Measurements from ENCODE around the gene TRIM2.
"Not testable (repeated sequence)": the region's sequence is repeated elsewhere in the genome, so short reads cannot be mapped to it uniquely, and the experiment has no call there.

The TRIM2 gene

DNA sequence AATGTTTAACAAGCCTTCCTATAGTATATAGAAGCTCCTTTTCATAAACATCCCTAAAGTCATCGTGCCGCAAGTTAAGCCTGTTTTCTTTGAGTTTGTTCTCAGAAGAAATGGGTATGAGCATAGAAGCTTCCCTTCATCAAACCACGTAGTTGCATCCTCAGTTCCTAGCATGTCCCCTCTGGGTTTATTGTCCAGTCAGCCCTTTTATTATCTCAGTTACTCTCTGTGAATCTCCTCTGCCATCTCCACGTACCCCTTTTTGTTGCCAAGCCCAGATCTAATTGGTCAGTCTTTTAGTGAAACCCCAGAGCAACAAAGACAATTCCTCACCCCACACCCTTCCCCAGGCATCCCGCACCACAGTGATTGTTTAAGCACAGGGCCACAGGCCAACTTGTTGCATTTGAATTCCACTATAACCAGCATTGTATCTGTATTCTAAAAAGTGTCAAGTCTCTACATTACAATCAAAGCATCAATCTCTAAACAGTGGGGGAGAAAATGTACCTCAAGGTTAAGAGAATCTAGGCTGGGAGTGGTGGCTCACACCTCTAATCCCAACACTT is 12.4 kb upstream of the TRIM2 start:
- DNase-seq = no peak

- DNase-seq = no peak
Observed at GRCh38 chr4:153197301-153197700, 6.9 kb upstream of the TRIM2 start.

DNA sequence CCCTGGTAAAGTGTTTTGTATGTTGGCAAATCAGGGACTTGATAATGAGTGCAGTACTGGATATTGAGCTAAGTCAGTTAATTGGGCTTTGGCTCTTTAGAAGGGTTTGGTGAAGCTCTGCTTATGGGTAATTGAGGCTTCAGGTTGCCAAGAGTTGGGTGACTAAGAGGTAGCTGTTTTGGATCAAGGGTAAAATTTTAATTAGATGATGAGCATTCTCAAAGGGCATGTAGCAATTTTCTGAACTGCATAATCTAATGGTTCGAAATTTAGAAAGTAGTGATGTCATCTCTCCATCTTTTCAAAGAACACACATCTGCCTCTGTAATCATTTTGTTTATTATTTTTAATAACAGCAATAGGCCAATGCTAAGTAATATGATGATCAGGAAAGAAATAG is 5.5 kb upstream of the TRIM2 start:
- no peak for DNase-seq

GRCh38 chr4:153203746-153204145 is 497 bp upstream of the TRIM2 start:
- not testable (repeated sequence) for DNase-seq

DNA sequence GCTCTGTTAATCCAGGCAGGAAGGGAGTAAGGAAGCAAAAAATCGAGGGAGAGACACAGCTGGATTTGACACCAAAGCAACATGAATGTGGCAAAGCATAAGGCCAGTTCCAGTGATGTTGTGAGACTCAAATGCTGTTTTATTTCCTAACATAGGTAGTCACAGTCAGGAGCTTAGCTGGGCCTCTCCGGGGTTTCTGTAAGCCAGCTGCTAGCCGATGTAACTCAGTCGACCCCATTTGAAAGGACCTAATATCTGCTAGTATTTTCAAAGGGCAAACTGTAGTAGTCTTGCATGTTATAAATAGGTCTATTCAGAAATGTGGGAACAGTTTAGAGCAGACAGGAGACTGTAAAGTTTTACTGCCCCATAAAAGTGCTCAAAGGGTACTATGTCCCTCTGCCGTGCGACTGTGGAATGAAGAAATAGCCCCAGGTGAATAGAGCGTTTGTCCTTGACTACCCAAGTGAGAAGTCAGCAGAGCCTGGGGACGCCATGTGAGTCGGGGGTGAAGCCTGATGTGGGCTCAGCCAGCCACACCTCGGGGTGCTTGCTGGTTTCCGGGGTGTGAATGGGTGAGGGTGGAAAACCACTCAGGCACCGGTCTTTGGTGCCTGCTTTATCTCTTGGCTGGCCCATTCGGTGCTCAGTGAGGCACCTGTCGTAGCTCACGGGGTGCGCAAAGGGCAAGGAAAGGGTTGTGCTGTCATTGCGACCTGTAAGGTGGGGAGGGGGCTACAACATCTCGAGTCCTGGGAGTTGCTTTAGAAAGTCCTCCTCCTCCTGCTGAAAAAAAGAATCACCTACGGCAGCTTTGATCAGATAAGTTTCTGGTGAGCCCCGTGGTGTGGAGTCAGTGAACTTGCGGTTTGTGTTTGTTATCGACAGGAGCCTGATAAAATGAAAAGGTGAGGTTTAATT is 745 bp downstream of the TRIM2 start:
- DNase-seq = peak; percentile 20

- peak; percentile 31 for DNase-seq
Observed at GRCh38 chr4:153205757-153206156, 1.5 kb downstream of the TRIM2 start.

DNA sequence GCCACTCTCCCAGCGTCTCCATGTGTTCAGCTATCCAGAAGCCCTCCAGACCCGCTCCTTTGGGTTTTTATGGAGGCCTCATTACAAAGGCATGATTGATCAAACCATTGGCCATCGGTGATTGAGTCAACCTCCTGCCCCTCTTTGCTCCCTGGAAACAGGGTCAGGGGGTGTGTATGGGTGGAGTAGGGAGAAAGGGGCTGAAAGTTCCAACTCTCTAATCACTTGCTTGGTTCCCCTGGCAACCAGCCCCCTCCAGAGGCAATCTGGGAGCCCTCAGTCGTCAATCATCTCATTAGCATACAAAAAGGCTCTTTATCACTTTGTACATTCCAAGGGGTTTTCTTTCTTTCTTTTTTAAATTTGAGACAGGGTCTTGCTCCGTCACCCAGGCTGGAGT is 2.3 kb downstream of the TRIM2 start:
- DNase-seq = no peak

DNA sequence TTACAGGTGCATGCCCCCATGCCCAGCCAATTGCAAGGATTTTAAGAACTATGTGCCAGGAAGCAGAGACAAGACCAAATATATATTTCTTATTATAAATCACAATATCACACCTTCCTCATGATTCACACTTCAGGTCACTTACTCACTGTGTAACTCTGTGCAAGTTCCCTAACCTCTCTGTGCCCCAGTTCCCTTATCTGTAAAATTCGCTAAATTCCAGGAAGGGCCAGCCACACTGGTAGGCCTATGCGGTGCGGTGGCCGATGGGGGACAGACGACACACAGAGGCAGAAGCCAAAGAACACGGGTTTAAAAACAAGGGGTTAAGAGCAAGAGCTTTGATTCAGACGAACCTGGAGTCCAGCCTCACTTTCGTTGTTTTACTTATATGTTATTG is 2.8 kb downstream of the TRIM2 start:
- peak; percentile 32 for DNase-seq

GRCh38 chr4:153207567-153207966 is 3.3 kb downstream of the TRIM2 start:
- no peak for DNase-seq

DNA sequence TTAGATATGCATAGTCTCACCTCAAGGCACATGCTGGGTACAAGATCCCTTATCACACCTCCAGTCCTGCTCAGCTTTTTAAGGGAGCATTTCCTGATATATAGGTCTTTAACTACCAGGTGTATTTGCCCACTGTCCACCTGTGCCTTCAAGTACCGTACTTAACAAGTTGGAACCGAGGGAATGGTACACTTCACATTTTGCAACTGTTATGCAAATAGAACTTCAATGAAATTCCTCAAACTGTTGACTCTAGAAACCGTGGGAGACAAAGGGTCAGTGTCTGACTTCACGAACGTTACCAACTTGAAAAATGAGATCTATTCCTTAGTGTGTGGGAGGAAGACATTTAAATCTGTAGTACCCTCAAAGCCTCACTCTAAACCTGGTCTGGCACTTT is 5.2 kb downstream of the TRIM2 start:
- no peak for DNase-seq

DNA sequence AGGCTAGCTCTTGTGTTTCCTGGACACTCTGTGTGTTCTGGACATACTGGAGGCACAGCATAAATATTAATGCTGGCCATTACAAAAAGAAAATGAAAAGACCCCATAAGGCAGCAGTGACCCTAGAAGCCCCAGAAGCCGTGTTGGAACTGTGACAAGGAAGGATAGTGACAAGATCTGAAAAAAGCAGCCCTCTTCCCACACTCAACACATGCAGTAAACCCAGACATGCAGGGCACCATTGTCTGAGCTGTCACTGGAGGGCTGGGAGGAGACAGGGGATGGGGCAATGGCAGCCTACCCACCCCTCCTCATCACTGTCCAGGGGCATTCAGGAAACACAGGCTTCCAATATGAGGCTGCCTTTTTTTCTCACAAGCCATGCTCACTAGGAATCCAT is 6.5 kb downstream of the TRIM2 start:
- DNase-seq = no peak

DNA sequence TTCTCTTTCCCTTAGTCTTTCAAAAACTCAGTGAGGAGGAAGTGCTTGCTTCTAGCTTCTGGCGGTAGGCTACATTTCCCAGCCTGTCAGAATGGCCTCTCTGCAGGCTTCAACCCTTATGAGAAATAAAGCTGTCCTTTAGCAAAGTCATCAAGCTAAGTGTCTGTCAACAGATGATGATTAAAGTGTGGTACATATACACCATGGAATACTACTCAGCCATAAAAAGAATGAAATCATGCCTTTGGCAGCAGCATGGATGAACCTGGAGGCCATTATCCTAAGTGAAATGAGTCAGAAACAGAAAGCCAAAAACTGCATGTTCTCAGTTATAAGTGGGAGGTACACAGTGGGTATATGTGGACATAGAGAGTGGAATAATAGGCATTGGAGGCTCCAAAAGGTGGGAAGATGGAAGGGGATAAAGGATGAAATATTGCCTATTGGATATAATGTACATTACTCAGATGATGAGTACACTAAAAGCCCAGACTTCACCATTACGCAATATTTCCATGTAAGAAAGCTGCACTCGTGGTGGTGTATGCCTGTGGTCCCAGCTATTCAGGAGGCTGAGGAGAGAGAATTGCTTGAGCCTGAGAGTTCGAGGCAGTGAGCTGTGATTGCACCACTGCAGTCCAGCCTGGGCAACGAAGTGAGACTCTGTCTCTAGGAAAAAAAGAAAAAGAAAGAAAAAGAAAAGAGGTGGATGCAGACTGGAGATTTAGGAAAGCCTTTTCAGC is 7.9 kb downstream of the TRIM2 start:
- DNase-seq = no peak

- DNase-seq = no peak
Observed at GRCh38 chr4:153212736-153213135, 8.5 kb downstream of the TRIM2 start.

DNA sequence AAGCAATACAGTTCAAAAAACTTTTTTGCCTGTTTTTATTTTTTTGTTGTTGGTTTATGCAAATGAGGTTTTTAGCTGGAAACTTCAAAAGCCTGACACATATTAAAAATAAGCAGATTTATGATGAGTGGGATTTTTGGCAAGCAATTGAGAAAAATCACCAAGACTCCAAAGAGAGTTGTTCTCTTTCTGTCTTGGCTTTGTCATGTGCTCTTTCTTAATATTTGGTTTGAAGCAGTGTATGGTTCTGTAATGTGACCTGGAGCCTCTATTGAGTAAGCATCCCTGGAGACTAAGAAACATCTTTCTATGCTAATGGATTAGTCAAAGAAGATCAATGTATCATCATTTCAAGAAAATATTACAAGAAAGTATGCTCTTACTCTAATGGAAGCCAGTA is 11.7 kb downstream of the TRIM2 start:
- no peak for DNase-seq

- DNase-seq = no peak
Observed at GRCh38 chr4:153216546-153216945, 12.3 kb downstream of the TRIM2 start.

GRCh38 chr4:153217440-153217839 is 13.2 kb downstream of the TRIM2 start:
- no peak for DNase-seq

DNA sequence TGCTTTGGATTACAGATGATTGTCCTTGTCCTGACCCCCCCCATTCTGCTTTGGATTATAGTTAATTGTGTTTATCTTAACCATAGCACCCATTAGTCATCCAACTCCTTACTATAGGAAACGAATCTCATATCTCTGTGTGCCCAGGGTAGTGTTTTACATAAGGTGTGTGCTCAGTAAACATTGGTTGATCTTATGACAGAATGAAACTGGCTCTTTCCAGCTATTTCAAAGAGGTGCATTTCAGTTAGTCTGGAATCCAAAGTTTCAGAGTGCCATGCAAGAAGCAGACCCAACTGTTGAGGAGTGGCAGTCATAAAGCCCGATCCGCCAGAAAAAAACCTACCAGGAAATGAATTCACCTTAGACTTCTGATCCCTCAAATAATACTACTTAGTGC is 14.7 kb downstream of the TRIM2 start:
- DNase-seq = no peak

DNA sequence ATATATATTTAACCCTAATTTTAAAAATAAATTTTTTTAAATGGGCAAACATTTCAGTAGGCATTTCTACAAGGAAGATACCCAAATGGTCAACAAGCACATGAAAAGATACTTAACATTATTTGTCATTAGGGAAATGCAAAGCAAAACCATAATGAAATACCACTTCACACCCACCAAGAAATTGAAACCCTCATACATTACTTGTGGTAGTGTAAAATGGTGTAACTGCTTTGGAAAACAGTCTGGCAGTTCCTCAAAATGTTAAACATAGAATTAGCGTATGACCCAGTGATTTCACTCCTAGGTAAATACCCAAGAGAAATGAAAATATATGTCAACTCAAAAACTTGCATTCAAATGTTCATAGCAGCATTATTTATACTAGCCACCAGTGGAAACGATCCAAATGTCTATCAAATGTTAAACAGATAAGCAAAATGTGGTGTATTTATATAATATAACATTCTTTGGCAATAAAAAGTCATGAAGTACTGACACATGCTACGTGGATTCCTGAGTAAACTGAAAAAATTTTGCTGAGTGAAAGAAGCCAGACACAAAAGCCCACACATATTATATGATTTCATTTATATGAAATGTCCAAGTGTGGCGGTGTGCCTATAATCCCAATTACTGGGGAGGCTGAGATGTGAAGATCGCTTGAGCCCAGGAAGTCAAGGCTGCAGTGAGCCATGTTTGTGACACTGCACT is 16.6 kb downstream of the TRIM2 start:
- DNase-seq = no peak

GRCh38 chr4:153221783-153222706 is 17.8 kb downstream of the TRIM2 start:
- peak; percentile 46 for DNase-seq

DNA sequence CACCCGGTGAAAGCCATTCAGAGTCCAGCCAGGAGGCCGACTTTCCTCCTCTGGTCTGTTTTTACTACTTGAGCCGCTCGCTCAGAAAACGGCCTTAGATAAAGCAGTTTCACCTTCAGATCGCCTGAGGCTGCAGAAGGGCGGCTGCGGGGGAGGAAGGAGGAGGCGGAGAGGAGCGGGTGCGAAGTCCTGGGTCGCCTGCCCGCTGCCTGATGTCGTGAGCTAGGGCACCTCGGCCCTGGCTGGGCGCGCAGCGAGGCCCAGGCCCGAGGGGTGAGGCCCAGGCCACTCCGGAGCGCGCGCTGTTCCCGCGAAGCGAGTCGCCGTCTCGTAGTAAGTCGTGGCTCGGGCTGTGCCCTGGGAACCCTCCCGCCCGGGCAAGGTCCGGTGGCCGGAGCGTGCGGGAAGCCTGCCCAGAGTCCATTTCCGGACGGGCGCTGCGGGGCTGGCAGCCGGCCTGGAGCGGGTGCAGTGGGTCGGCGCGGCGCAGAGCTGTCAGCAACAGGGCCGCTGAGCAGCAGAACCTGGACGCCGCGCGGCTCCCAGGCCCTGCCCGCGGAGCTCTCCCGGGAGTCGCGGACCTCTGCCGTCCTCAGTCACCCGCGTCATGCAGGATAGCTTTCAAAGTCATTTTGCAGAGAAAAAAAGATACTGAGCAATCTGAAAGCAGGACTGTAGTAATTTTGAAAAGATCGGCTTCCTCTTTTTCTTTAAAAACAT is 18.6 kb downstream of the TRIM2 start:
- DNase-seq = peak; percentile 26

- DNase-seq = no peak
Observed at GRCh38 chr4:153223427-153223801, 19.2 kb downstream of the TRIM2 start.
